GM21529 (cell line): ENCODE results near the gene TSPAN12.
"Not testable (repeated sequence)": the region's sequence is repeated elsewhere in the genome, so short reads cannot be mapped to it uniquely, and the experiment has no call there.

Experiments used
- ATAC-seq: cut with Tn5 transposase; IDR thresholded peaks from one replicate; pipeline ENCODE4 v1.9.1; 2021; ENCODE audit not compliant: unreplicated experiment

TSPAN12 gene

GRCh38 chr7:120806669-120807068 lies 51.3 kb downstream of the TSPAN12 start:
- ATAC-seq: no peak

- peak; percentile 87 for ATAC-seq
Measured at GRCh38 chr7:120805636-120806388, 52.1 kb downstream of the TSPAN12 start.

GRCh38 chr7:120802751-120803150 lies 55.2 kb downstream of the TSPAN12 start:
- no peak for ATAC-seq

- ATAC-seq: no peak
Measured at GRCh38 chr7:120799813-120800475, 58.0 kb downstream of the TSPAN12 start.

GRCh38 chr7:120799147-120799546 lies 58.8 kb downstream of the TSPAN12 start:
- ATAC-seq: no peak

- no peak for ATAC-seq
Measured at GRCh38 chr7:120797026-120797645, 60.8 kb downstream of the TSPAN12 start.

GRCh38 chr7:120794106-120794729 lies 63.7 kb downstream of the TSPAN12 start:
- ATAC-seq: no peak

- no peak for ATAC-seq
Measured at GRCh38 chr7:120793213-120793936, 64.6 kb downstream of the TSPAN12 start.

- ATAC-seq: no peak
Measured at GRCh38 chr7:120792861-120793130, 65.1 kb downstream of the TSPAN12 start.

- ATAC-seq: peak; percentile 97
Measured at GRCh38 chr7:120792091-120792860, 65.7 kb downstream of the TSPAN12 start.

GRCh38 chr7:120785095-120785494 lies 72.8 kb downstream of the TSPAN12 start:
- no peak for ATAC-seq

- ATAC-seq: no peak
Measured at GRCh38 chr7:120783721-120784120, 74.2 kb downstream of the TSPAN12 start.

GRCh38 chr7:120783273-120783672 lies 74.7 kb downstream of the TSPAN12 start:
- no peak for ATAC-seq

GRCh38 chr7:120781924-120782323 lies 76.0 kb downstream of the TSPAN12 start:
- ATAC-seq: not testable (repeated sequence)

GRCh38 chr7:120780938-120781337 lies 77.0 kb downstream of the TSPAN12 start:
- ATAC-seq: no peak

GRCh38 chr7:120780451-120780850 lies 77.5 kb downstream of the TSPAN12 start:
- ATAC-seq: not testable (repeated sequence)

- not testable (repeated sequence) for ATAC-seq
Measured at GRCh38 chr7:120779078-120779477, 78.9 kb downstream of the TSPAN12 start.

- ATAC-seq: no peak
Measured at GRCh38 chr7:120775755-120776154, 82.2 kb downstream of the TSPAN12 start.

- ATAC-seq: no peak
Measured at GRCh38 chr7:120774481-120774880, 83.5 kb downstream of the TSPAN12 start.

GRCh38 chr7:120770206-120770605 lies 87.7 kb downstream of the TSPAN12 start:
- ATAC-seq: no peak
